HepG2 (cell line): ENCODE data around the gene SLC26A3. TPM values are rescaled to one million over a fixed set of nuclear protein-coding genes. Genes with fewer than 3 reads are reported as not detected.
A peak's percentile ranks its signal among the peaks of the same experiment; 100 is the strongest.

ENCODE experiments used
- ATAC-seq: fragments of 200-7000 bp; cut with Tn5 transposase; 3 replicates; pipeline ENCODE4 v1.9.1; 2020; ENCODE audit warnings: mild to moderate bottlenecking, moderate library complexity
- BruUV-seq: library from RNA; stranded (reverse); fragments of 400-500 nt; replicated peaks from 2 replicates; lab custom pipeline; 2021; lab: Mats Ljungman, UMichigan
- CTCF ChIA-PET: fragments of 300-600 bp; formaldehyde crosslinking; extraction: SDS; loops from one replicate; lab custom pipeline; 2021; ENCODE audit warnings: low total read pairs, inconsistent platforms, low intra/inter-chr PET ratio; lab: Yijun Ruan, JAX
- POLR2A ChIA-PET: fragments of 350-600 bp; sonication (Branson Sonifier 250); formaldehyde crosslinking; loops from one replicate; lab custom pipeline; 2020; ENCODE audit warnings: antibody characterized with exemption, inconsistent platforms; lab: Yijun Ruan, JAX
- DNase-seq: peaks from one replicate; pipeline ENCODE4 v3.0.0-alpha.2; 2015; ENCODE audit warnings: low spot score
- FAIRE-seq: peaks from 3 replicates; lab custom pipeline; 2011; peaks lifted over from hg19 to GRCh38; lab: Jason Lieb, UNC
- H2AFZ ChIP-seq: one replicate; pipeline ENCODE4 v1.6.1; 2011; ENCODE audit warnings: low read length, inconsistent platforms
- H3K27ac ChIP-seq: fragments of 300-600 bp; 3 replicates; pipeline ENCODE4 v1.8.0; 2011; ENCODE audit warnings: mixed run types, mild to moderate bottlenecking, mixed read lengths, low read length, inconsistent platforms; ENCODE audit not compliant: insufficient read depth; ENCODE audit errors: extremely low read length
- H3K27me3 ChIP-seq, 2 experiments: fragments of 200-600 bp in 1 of 2; 2 replicates in 1 of 2; 3 replicates in 1 of 2; pipeline versions ENCODE4 v1.6.0 to v1.8.0; 2011; ENCODE audit warnings: low read length in 2 of 2, mild to moderate bottlenecking in 2 of 2, moderate library complexity in 2 of 2, inconsistent platforms in 1 of 2; ENCODE audit not compliant: insufficient read depth in 2 of 2, control insufficient read depth in 1 of 2
- H3K36me3 ChIP-seq, 2 experiments: fragments of 200-600 bp in 1 of 2; replicated peaks in 1 of 2; 2 replicates in 1 of 2; 3 replicates in 1 of 2; pipeline versions ENCODE4 v1.5.1 to v1.8.0; 2011; ENCODE audit warnings: low read length in 2 of 2, inconsistent platforms in 1 of 2; ENCODE audit not compliant: insufficient read depth in 2 of 2, control insufficient read depth in 1 of 2
- H3K4me1 ChIP-seq: 2 replicates; pipeline ENCODE4 v1.5.1; 2012; ENCODE audit warnings: low read length, inconsistent platforms; ENCODE audit not compliant: insufficient read depth
- H3K4me2 ChIP-seq: 2 replicates; pipeline ENCODE4 v1.6.0; 2011; ENCODE audit warnings: low read depth, low read length, inconsistent platforms
- H3K4me3 ChIP-seq, 3 experiments: fragments of 200-600 bp in 1 of 3; sonication (generic), shearing (Covaris generic) in 1 of 3; replicated peaks in 1 of 3; 2 replicates each; pipeline ENCODE4 v1.5.1; 2011 to 2016; ENCODE audit warnings: low read length in 3 of 3, inconsistent platforms in 2 of 3, low read depth in 2 of 3, mild to moderate bottlenecking in 2 of 3, control low read depth in 1 of 3, mixed read lengths in 1 of 3; ENCODE audit not compliant: insufficient read depth in 1 of 3
- H3K79me2 ChIP-seq: one replicate; pipeline ENCODE4 v1.6.1; 2011; ENCODE audit warnings: low read length, inconsistent platforms; ENCODE audit not compliant: insufficient read depth
- H3K9ac ChIP-seq: 2 replicates; pipeline ENCODE4 v1.6.0; 2011; ENCODE audit warnings: mild to moderate bottlenecking, low read depth, low read length, inconsistent platforms; ENCODE audit not compliant: insufficient read depth
- H3K9me3 ChIP-seq: 2 replicates; pipeline ENCODE4 v1.5.1; 2012; ENCODE audit warnings: mild to moderate bottlenecking, low read length
- H4K20me1 ChIP-seq: 2 replicates; pipeline ENCODE4 v1.6.0; 2011; ENCODE audit warnings: inconsistent platforms, mild to moderate bottlenecking, low read length, moderate library complexity; ENCODE audit not compliant: insufficient read depth
- CEBPB ChIP-seq: IDR thresholded peaks from 2 replicates; pipeline ENCODE4 v1.6.1; 2011; ENCODE audit warnings: low read depth, low read length, improper control_type of control experiment, borderline replicate concordance
- HMGA1 ChIP-seq: sonication (generic); formaldehyde crosslinking; conservative IDR thresholded peaks from 2 replicates; pipeline ENCODE4 v1.4.0; 2020; ENCODE audit warnings: missing genetic modification reagents
- HNF4A ChIP-seq: sonication (generic); formaldehyde crosslinking; IDR thresholded peaks from 2 replicates; pipeline ENCODE4 v1.4.0; 2020; ENCODE audit warnings: missing genetic modification reagents
- SATB2 ChIP-seq: sonication (generic); formaldehyde crosslinking; IDR thresholded peaks from 2 replicates; pipeline ENCODE4 v1.5.0; 2020; ENCODE audit warnings: missing genetic modification reagents
- SRY ChIP-seq: sonication (generic); formaldehyde crosslinking; IDR thresholded peaks from 2 replicates; pipeline ENCODE4 v1.8.0; 2022; ENCODE audit warnings: mild to moderate bottlenecking, missing genetic modification reagents
- TEAD3 ChIP-seq: optimal IDR thresholded peaks from 2 replicates; pipeline ENCODE3; 2016; ENCODE audit warnings: borderline replicate concordance
- ZMYM2 ChIP-seq: sonication (generic); formaldehyde crosslinking; IDR thresholded peaks from 2 replicates; pipeline ENCODE4 v1.8.0; 2022; ENCODE audit warnings: mild to moderate bottlenecking, missing genetic modification reagents
- ZNF224 ChIP-seq: sonication (generic); formaldehyde crosslinking; IDR thresholded peaks from 2 replicates; pipeline ENCODE4 v1.5.0; 2020; ENCODE audit warnings: mild to moderate bottlenecking, missing genetic modification reagents
- ZNF577 ChIP-seq: sonication (generic); formaldehyde crosslinking; IDR thresholded peaks from 2 replicates; pipeline ENCODE4 v1.4.0; 2020; ENCODE audit warnings: mild to moderate bottlenecking, low read depth, missing genetic modification reagents, borderline replicate concordance
- ZNF782 ChIP-seq: sonication (generic); formaldehyde crosslinking; IDR thresholded peaks from 2 replicates; pipeline ENCODE4 v1.4.0; 2020; ENCODE audit warnings: missing genetic modification reagents, mild to moderate bottlenecking, borderline replicate concordance
- WGBS: methylation state at CpG from one replicate; pipeline ENCODE4 v1.1.6; 2017; ENCODE audit warnings: low lambda C conversion rate; 5-methylcytosine and 5-hydroxymethylcytosine counted together
- in situ Hi-C: cut with HindIII; loops from 2 replicates; pipeline ENCODE4 v1.10.0; 2017; ENCODE audit warnings: low pct_unique_long_range_greater_than_20kb; ENCODE audit not compliant: extremely low pct_ligation_motif_present
- intact Hi-C: fragments of 100-400 bp; cut with micrococcal nuclease; formaldehyde crosslinking; loops from one replicate; pipeline ENCODE4 v1.10.0; 2022; ENCODE audit not compliant: unreplicated experiment
- polyA plus RNA-seq, 8 experiments: library from polyadenylated mRNA; depleted of rRNA in 3 of 8; stranded (reverse) in 7 of 8; unstranded in 1 of 8; fragments of >200 nt; fragmentation: Illumina TruSeq in 4 of 8; extraction: Trizol in 4 of 8; gene quantifications; 2 replicates each; pipeline versions ENCODE4 v1.2.1 to v1.2.3, GENCODE V29; 2011 to 2016; ENCODE audit warnings: low read depth in 4 of 8, missing spikeins in 1 of 8, mixed read lengths in 1 of 8; ENCODE audit not compliant: insufficient read depth in 1 of 8
- total RNA-seq, 5 experiments: library from RNA; depleted of rRNA; stranded (reverse); fragments of >200 nt; fragmentation: Illumina TruSeq; extraction: Trizol; gene quantifications; 2 replicates each; pipeline ENCODE4 v1.2.3, GENCODE V29; 2016; ENCODE audit warnings: low read depth in 1 of 5
- TF ChIP-seq, protein P1 (sequence below): fragments of 450-650 bp; IDR thresholded peaks from 2 replicates; pipeline ENCODE4 v1.6.1; 2016

SLC26A3 gene
- total and polyA plus RNA-seq, 2 of the 13 experiments (the other 11 are each of a cell fraction or from before 2014, with no cell fraction given): 0.11 to 0.30 TPM

DNA sequence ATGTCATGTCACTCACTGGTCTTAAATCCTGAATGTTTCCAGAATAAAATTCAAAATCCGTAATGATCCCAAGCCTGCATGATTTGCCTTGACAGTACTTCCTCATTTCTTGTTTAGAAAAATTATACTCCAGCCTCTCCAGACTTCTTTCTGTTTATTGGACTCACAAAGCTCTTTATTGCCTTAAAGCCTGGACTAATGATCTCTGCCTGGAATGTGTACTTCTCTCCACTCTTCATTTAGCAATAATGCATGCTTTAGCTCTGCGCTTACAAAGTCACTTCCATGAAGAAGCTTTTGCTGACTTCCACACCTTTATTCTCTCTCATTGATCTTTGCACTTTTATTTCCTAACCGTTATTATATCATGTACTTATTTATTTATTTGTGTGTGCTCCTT lies 27.4 kb upstream of the SLC26A3 start:
- no peak for DNase-seq
- Histone ChIP-seq H3K36me3 (no peaks in the 10 kb centered on the region), H3K9me3 (no peaks in the 10 kb centered on the region), H3K27ac (no peak overlapping the region), H3K27me3 (no peaks in the 10 kb centered on the region; a peak in 1 of 5 replicates), H3K79me2 (no peaks in the 10 kb centered on the region), H3K4me2 (no peak overlapping the region), H3K4me3 (no peak overlapping the region), H4K20me1 (no peaks in the 10 kb centered on the region), H3K9ac (no peak overlapping the region), H2AFZ (no peak overlapping the region), H3K4me1 (no peaks in the 10 kb centered on the region)
- BruUV-seq: no TSS peak
- ChIA-PET CTCF (no interaction called here), POLR2A (no interaction called here)
- WGBS: 30% methylated on average over 3 of the region's 3 CpGs
- TF ChIP-seq ZNF577 (CRISPR knock-in tag): no peak
- 0 out of 2 replicates have a peak, but pooled peaks have one; percentile 17 for TF ChIP-seq HNF4A (CRISPR knock-in tag)
- no peak for TF ChIP-seq ZMYM2 (CRISPR knock-in tag)
- TF ChIP-seq CEBPB: 0 out of 2 replicates have a peak, but pooled peaks have one; percentile 2
- TF ChIP-seq HMGA1 (CRISPR knock-in tag): no peak
- no peak for TF ChIP-seq SRY
- no peak for TF ChIP-seq ZNF782
- no peak for TF ChIP-seq SATB2 (CRISPR knock-in tag)
- no peak for TF ChIP-seq ZNF224 (CRISPR knock-in tag)
- peak; percentile 21 for TF ChIP-seq TEAD3 (CRISPR knock-in tag)
- TF ChIP-seq, protein P1, sequence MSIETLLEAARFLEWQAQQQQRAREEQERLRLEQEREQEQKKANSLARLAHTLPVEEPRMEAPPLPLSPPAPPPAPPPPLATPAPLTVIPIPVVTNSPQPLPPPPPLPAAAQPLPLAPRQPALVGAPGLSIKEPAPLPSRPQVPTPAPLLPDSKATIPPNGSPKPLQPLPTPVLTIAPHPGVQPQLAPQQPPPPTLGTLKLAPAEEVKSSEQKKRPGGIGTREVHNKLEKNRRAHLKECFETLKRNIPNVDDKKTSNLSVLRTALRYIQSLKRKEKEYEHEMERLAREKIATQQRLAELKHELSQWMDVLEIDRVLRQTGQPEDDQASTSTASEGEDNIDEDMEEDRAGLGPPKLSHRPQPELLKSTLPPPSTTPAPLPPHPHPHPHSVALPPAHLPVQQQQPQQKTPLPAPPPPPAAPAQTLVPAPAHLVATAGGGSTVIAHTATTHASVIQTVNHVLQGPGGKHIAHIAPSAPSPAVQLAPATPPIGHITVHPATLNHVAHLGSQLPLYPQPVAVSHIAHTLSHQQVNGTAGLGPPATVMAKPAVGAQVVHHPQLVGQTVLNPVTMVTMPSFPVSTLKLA: no peak
- in situ Hi-C loops: no loop called here
- intact Hi-C loops: no loop called here
- no peak for ATAC-seq
- no peak for FAIRE-seq
